ENCODE measurements around the gene ATP11B. TPM values are rescaled to one million over a fixed set of nuclear protein-coding genes. Genes with fewer than 3 reads are reported as not detected.

ATP11B gene
- total RNA-seq, result 10 to 100 TPM; 45.8 to 61.3 (median 49.4) TPM

DNA sequence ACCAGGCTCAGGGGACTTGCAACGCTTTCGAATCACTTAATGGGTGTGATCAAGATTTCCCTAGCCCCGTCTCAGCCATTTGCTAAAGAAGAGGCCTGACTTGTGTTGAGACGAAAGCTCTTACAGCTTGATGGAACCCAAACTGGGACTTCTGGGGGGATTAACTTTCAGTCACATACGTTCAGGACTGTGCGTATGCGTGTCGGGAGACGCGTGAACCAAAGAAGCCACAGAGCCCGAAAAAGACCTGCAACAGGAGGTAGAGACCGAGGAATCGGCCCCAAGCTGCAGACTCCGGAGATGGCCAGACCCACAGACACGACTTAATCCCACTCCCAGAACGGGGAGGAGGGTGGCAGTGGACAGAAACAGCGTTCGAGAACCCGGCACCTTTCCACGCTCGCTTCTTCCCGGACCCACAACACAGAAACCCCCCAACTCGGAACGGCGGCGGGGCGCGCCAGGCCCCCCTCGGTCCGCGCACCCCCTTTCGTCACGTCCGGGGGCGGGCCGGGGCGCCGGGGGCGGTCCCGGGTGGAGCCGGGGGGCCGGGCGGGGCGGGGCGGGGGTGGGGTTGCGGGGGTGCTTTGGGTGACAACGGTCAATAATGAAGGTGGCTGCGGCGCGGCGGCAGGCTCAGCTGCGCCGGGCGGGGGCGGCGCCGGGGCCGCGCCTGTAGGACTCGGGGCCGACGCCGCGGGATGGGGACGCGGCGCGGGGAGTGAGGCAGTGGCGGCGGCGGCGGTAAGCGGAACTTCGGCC, at the start of gene ATP11B:
ATP11B (plus strand) TSS at position 604 of the 762 bp plus-strand sequence. CDS start 256 bp downstream, outside the sequence.
- DNase-seq (ENCODE audit: extremely low spot score), result peak; percentile 94
- Histone ChIP-seq H3K36me3 (no peaks in the 10 kb centered on the region), H3K27me3 (peaks cover 0 to 2% (median 0%) of the 10 kb centered on the region in 4 donors), H3K9me3 (no peaks in the 10 kb centered on the region), H3K27ac (replicated peaks in 1 of 4) (peak within 1 kb of the TSS; percentile 92 to 97 (median 96)), H3K4me3 (peak within 1 kb of the TSS; percentile 80 to 96 (median 94)), H3K4me1 (peaks cover 13 to 43% (median 37%) of the 10 kb centered on the region in 4 donors)
- intact Hi-C loops (cut with DNase I), result no loop called here
- TF ChIP-seq POLR2A (IDR thresholded peaks at IDR 0.05; ENCODE audit: low read depth), result peak; percentile 71
- TF ChIP-seq POLR2AphosphoS5 (IDR thresholded peaks at IDR 0.05), result peak; percentile 75 to 90
- no peak for TF ChIP-seq EP300 (IDR thresholded peaks at IDR 0.05)
- no peak for TF ChIP-seq CTCF (IDR thresholded peaks at IDR 0.05)
- under 1% methylated on average over 64 of the region's 74 CpGs for WGBS

DNA sequence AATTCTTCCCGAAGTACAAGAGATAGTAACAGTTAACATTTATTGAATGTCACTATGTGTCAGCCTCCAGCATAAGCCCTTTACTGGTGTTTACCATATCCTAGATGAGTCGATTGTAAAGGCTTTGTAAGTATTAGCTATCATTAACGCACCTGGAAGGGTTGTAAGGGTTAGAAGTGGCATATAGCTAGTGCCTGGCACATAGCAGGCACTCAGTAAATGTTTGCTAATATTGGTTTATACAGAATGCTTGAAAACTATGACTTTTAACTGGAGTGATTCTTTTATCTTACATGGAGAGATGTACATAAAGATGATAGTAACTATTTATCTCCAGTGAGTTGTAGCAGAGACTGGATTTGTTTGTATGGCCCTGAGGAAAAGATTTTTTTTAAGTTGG, 46.3 kb upstream of the ATP11B start:
- no peaks in the 10 kb centered on the region for H3K4me1 ChIP-seq
- no peaks in the 10 kb centered on the region for H3K36me3 ChIP-seq
- peaks cover 0 to 9% (median 0%) of the 10 kb centered on the region in 4 donors for H3K27me3 ChIP-seq
- intact Hi-C loops (cut with DNase I), result no loop called here
- H3K27ac ChIP-seq (replicated peaks in 1 of 4), result no peak overlapping the region
- H3K4me3 ChIP-seq, result no peak overlapping the region
- WGBS, result 50% methylated on average over 3 of the region's 3 CpGs
- TF ChIP-seq EP300 (IDR thresholded peaks at IDR 0.05), result no peak
- no peak for TF ChIP-seq CTCF (IDR thresholded peaks at IDR 0.05)
- no peak for TF ChIP-seq POLR2A (IDR thresholded peaks at IDR 0.05; ENCODE audit: low read depth)
- TF ChIP-seq POLR2AphosphoS5 (IDR thresholded peaks at IDR 0.05), result no peak
- DNase-seq (ENCODE audit: extremely low spot score), result no peak
- H3K9me3 ChIP-seq, result no peaks in the 10 kb centered on the region

GRCh38 chr3:182755308-182755707, 38.0 kb upstream of the ATP11B start:
- no peak overlapping the region for H3K4me3 ChIP-seq
- no peak overlapping the region for H3K27ac ChIP-seq (replicated peaks in 1 of 4)
- H3K36me3 ChIP-seq, result no peaks in the 10 kb centered on the region
- peaks cover 0 to 4% (median 0%) of the 10 kb centered on the region in 4 donors for H3K27me3 ChIP-seq
- TF ChIP-seq POLR2AphosphoS5 (IDR thresholded peaks at IDR 0.05) (no peak), POLR2A (IDR thresholded peaks at IDR 0.05; ENCODE audit: low read depth) (no peak), EP300 (IDR thresholded peaks at IDR 0.05) (no peak), CTCF (IDR thresholded peaks at IDR 0.05) (no peak)
- intact Hi-C loops (cut with DNase I), result no loop called here
- no peaks in the 10 kb centered on the region for H3K9me3 ChIP-seq
- no peak for DNase-seq (ENCODE audit: extremely low spot score)
- H3K4me1 ChIP-seq, result no peaks in the 10 kb centered on the region

- peaks cover 0 to 4% (median 0%) of the 10 kb centered on the region in 4 donors for H3K27me3 ChIP-seq
- no peaks in the 10 kb centered on the region for H3K36me3 ChIP-seq
- DNase-seq (ENCODE audit: extremely low spot score), result no peak
- no peak overlapping the region for H3K27ac ChIP-seq (replicated peaks in 1 of 4)
- intact Hi-C loops (cut with DNase I), result no loop called here
- no peak for TF ChIP-seq POLR2A (IDR thresholded peaks at IDR 0.05; ENCODE audit: low read depth)
- TF ChIP-seq POLR2AphosphoS5 (IDR thresholded peaks at IDR 0.05), result no peak
- no peak for TF ChIP-seq CTCF (IDR thresholded peaks at IDR 0.05)
- no peak for TF ChIP-seq EP300 (IDR thresholded peaks at IDR 0.05)
- WGBS, result 57% methylated on average over 3 of the region's 3 CpGs
- H3K4me3 ChIP-seq, result no peak overlapping the region
- no peaks in the 10 kb centered on the region for H3K4me1 ChIP-seq
- no peaks in the 10 kb centered on the region for H3K9me3 ChIP-seq
Observed at GRCh38 chr3:182755712-182756111, 37.6 kb upstream of the ATP11B start.

Measured in esophagus muscularis mucosa (tissue), 4 donors.